DOHH2 (cell line): Measurements from ENCODE around the gene KRTDAP.
A peak's percentile ranks its signal among the peaks of the same experiment; 100 is the strongest.

Experiments used
- H3F3A ChIP-seq: fragments of 200-600 bp; sonication (generic), shearing (Covaris generic); 2 replicates; pipeline ENCODE4 v1.6.0; 2016; ENCODE audit warnings: antibody characterized with exemption, mild to moderate bottlenecking; ENCODE audit not compliant: control insufficient read depth, insufficient read depth
- H3K27ac ChIP-seq: fragments of 200-600 bp; sonication (generic); 2 replicates; pipeline ENCODE4 v1.5.1; 2014; ENCODE audit warnings: low read depth, mild to moderate bottlenecking, low read length, moderate library complexity
- H3K27me3 ChIP-seq: fragments of 200-600 bp; sonication (generic); 2 replicates; pipeline ENCODE4 v1.6.1; 2014; ENCODE audit warnings: mild to moderate bottlenecking, low read length, mixed read lengths; ENCODE audit not compliant: control insufficient read depth
- H3K36me3 ChIP-seq: fragments of 200-600 bp; sonication (generic); 2 replicates; pipeline ENCODE4 v1.6.1; 2014; ENCODE audit warnings: mild to moderate bottlenecking, low read length, moderate library complexity, mixed read lengths; ENCODE audit not compliant: control insufficient read depth
- H3K4me1 ChIP-seq: fragments of 200-600 bp; sonication (generic); 2 replicates; pipeline ENCODE4 v1.6.1; 2014; ENCODE audit warnings: mild to moderate bottlenecking, low read length, mixed read lengths; ENCODE audit not compliant: control insufficient read depth
- H3K4me2 ChIP-seq: fragments of 200-600 bp; sonication (generic); 2 replicates; pipeline ENCODE4 v1.6.0; 2014; ENCODE audit warnings: mild to moderate bottlenecking, low read length, moderate library complexity
- H3K4me3 ChIP-seq: fragments of 200-600 bp; sonication (generic); 2 replicates; pipeline ENCODE4 v1.5.1; 2014; ENCODE audit warnings: mild to moderate bottlenecking, low read length, mixed read lengths
- H3K79me2 ChIP-seq: fragments of 200-600 bp; sonication (generic); 2 replicates; pipeline ENCODE4 v1.6.1; 2014; ENCODE audit warnings: mild to moderate bottlenecking, low read length, mixed read lengths; ENCODE audit not compliant: control insufficient read depth
- H3K9me2 ChIP-seq: fragments of 200-600 bp; sonication (generic); replicated peaks from 2 replicates; pipeline ENCODE4 v1.6.1; 2014; ENCODE audit warnings: mild to moderate bottlenecking, low read length, mixed read lengths; ENCODE audit not compliant: control insufficient read depth
- H3K9me3 ChIP-seq: fragments of 200-600 bp; sonication (generic); 2 replicates; pipeline ENCODE4 v1.6.1; 2014; ENCODE audit warnings: antibody characterized with exemption, low read length, mixed read lengths; ENCODE audit not compliant: control insufficient read depth, insufficient read depth
- H4K20me1 ChIP-seq: fragments of 200-600 bp; sonication (generic); 2 replicates; pipeline ENCODE4 v1.6.0; 2014; ENCODE audit warnings: low read depth, mild to moderate bottlenecking, antibody characterized with exemption, low read length, moderate library complexity; ENCODE audit not compliant: control insufficient read depth, insufficient read depth
- CTCF ChIP-seq: fragments of 200-600 bp; sonication (generic); IDR thresholded peaks from one replicate; pipeline ENCODE4 v1.5.1; 2014; ENCODE audit warnings: antibody characterized with exemption, mild to moderate bottlenecking, low read depth, low read length; ENCODE audit not compliant: poor library complexity, severe bottlenecking
- EZH2phosphoT487 ChIP-seq: fragments of 200-600 bp; sonication (generic); IDR thresholded peaks from 2 replicates; pipeline ENCODE4 v1.6.1; 2017; ENCODE audit warnings: borderline replicate concordance, mild to moderate bottlenecking, antibody characterized with exemption, low read length, moderate library complexity, mixed read lengths

Gene KRTDAP

GRCh38 chr19:35444735-35445134, 45.5 kb downstream of the KRTDAP start:
- TF ChIP-seq EZH2phosphoT487 (no peak), CTCF (no peak)
- H3K36me3 ChIP-seq: no peaks in the 10 kb centered on the region
- no peaks in the 10 kb centered on the region for H3K9me2 ChIP-seq
- H3K9me3 ChIP-seq: no peaks in the 10 kb centered on the region
- no peak overlapping the region for H3K27ac ChIP-seq
- no peak overlapping the region for H3K4me2 ChIP-seq
- H3F3A ChIP-seq: no peaks in the 10 kb centered on the region
- no peaks in the 10 kb centered on the region for H3K79me2 ChIP-seq
- peaks cover 23% of the 10 kb centered on the region for H3K4me1 ChIP-seq
- H4K20me1 ChIP-seq: no peaks in the 10 kb centered on the region
- no peak overlapping the region for H3K4me3 ChIP-seq
- H3K27me3 ChIP-seq: peaks cover 58% of the 10 kb centered on the region

GRCh38 chr19:35442091-35442490, 48.2 kb downstream of the KRTDAP start:
- H3K9me2 ChIP-seq: no peaks in the 10 kb centered on the region
- no peak overlapping the region for H3K27ac ChIP-seq
- no peaks in the 10 kb centered on the region for H3K36me3 ChIP-seq
- no peaks in the 10 kb centered on the region for H3F3A ChIP-seq
- no peaks in the 10 kb centered on the region for H4K20me1 ChIP-seq
- TF ChIP-seq EZH2phosphoT487: no peak
- no peak for TF ChIP-seq CTCF
- H3K4me2 ChIP-seq: peak overlapping the region; percentile 36
- peaks cover 58% of the 10 kb centered on the region for H3K27me3 ChIP-seq
- peaks cover 22% of the 10 kb centered on the region for H3K4me1 ChIP-seq
- H3K79me2 ChIP-seq: no peaks in the 10 kb centered on the region
- no peak overlapping the region for H3K4me3 ChIP-seq
- no peaks in the 10 kb centered on the region for H3K9me3 ChIP-seq

- Histone ChIP-seq H3K36me3 (no peaks in the 10 kb centered on the region), H3K27me3 (peaks cover 60% of the 10 kb centered on the region), H3K27ac (no peak overlapping the region), H3K4me2 (no peak overlapping the region), H3K9me2 (no peaks in the 10 kb centered on the region), H4K20me1 (no peaks in the 10 kb centered on the region), H3K4me1 (peaks cover 28% of the 10 kb centered on the region), H3K4me3 (no peak overlapping the region), H3F3A (no peaks in the 10 kb centered on the region), H3K79me2 (no peaks in the 10 kb centered on the region), H3K9me3 (no peaks in the 10 kb centered on the region)
- no peak for TF ChIP-seq CTCF
- no peak for TF ChIP-seq EZH2phosphoT487
Measured at GRCh38 chr19:35439921-35440320, 50.3 kb downstream of the KRTDAP start.

GRCh38 chr19:35438527-35438926, 51.7 kb downstream of the KRTDAP start:
- H3K79me2 ChIP-seq: no peaks in the 10 kb centered on the region
- peaks cover 57% of the 10 kb centered on the region for H3K27me3 ChIP-seq
- no peak overlapping the region for H3K27ac ChIP-seq
- TF ChIP-seq CTCF (no peak), EZH2phosphoT487 (no peak)
- H3K9me2 ChIP-seq: no peaks in the 10 kb centered on the region
- H3F3A ChIP-seq: no peaks in the 10 kb centered on the region
- H4K20me1 ChIP-seq: no peaks in the 10 kb centered on the region
- H3K4me3 ChIP-seq: no peak overlapping the region
- peaks cover 28% of the 10 kb centered on the region for H3K4me1 ChIP-seq
- H3K36me3 ChIP-seq: no peaks in the 10 kb centered on the region
- H3K4me2 ChIP-seq: no peak overlapping the region
- H3K9me3 ChIP-seq: no peaks in the 10 kb centered on the region
